Stimulated activated CD4-positive, alpha-beta T cell treated with anti-CD3 and anti-CD28 coated beads, TNF-alpha, amount 100 ng/mL, for 24 hours (primary cell): ENCODE measurements around the gene SH3BP2.

Experiments used
- DNase-seq, 3 experiments: peaks; one replicate each; pipeline ENCODE4 v3.0.0-alpha.2; 2020; ENCODE audit warnings: low read depth in 3 of 3

The SH3BP2 gene

GRCh38 chr4:2819244-2820215 is 26.6 kb downstream of the SH3BP2 start:
- DNase-seq, result no peak

DNA sequence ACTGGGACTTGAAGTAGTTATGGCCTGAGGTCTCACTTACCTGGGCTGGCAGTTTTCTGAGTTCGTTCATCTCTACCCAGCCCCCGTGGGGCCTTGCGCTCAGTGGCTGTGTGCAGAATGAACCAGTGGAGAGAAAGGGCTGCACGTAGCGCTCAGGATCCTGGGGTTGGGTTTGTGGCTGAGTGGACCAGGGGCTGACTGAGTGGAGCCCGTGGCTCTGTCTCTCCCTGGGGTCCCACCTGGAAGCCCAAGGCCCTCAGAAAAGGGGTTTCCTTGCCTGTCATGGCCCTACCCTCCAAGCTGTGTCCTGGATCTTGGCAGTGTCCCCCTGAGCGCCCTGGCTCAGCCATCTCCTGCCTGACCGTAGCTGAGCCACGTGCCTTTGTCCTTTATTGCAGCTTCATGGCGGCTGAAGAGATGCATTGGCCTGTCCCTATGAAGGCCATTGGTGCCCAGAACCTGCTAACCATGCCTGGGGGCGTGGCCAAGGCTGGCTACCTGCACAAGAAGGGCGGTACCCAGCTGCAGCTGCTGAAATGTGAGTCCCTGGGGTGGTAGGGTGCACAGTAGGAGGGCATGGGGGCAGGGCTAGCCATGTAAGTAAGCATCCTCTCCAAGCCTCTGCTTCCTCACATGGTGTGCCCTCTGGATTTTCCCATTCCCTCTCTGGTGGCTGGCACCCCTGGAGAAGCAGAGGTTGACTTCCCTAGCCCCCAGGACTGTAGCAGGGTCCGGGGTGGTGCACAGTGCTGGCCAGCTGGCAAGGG is 27.5 kb downstream of the SH3BP2 start:
- no peak for DNase-seq

GRCh38 chr4:2822461-2823300 is 29.8 kb downstream of the SH3BP2 start:
- no peak for DNase-seq

DNA sequence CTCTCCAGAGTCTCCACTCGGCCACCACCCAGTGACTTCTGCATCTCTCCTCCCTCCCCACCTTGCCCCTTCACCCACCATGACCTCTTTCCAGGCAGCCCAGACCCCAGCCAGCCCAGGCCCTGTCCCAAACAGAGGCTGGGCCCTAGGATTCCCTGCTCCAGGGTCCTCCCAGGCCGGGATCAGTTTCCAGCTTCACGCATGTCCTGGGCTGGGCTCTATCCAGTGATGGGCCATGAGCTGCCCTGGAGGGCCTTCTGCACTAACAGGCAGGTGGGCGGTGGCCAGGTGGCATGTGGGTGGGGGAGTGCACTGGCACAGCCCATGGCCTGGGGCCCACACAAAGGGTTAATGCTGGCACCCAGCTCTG is 30.4 kb downstream of the SH3BP2 start:
- DNase-seq, result no peak

DNA sequence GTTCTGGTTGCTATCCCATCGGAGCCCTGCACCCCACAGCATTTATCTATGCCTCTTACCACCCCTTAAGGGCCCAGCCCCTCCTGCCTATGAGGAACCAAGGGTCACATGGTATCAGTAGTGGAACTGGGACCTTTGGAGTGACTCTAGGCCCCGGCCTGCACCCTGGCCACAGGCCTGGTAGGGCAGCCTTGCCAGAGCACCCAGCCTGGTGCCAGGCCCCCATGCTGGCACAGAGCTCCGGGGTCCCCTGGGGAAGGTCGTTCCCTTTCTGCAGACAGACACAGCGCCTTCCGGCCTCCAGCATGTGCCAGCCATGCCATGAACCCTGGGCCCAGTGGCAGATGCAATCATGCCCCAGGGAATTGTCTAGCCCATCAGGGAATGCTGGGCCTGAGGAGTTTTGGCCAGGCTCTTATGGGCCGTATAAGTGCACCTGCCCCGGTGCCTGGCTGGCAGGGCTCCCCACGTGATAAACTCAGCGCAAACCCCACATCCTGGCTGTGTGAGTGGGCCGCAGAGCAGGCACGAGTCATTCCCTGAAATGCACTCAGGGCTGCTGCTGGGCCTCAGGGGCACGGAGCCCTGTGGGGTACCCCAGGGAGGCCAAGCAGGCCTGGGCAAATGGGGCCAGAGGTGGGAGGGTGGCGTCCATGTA is 30.9 kb downstream of the SH3BP2 start:
- no peak for DNase-seq

DNA sequence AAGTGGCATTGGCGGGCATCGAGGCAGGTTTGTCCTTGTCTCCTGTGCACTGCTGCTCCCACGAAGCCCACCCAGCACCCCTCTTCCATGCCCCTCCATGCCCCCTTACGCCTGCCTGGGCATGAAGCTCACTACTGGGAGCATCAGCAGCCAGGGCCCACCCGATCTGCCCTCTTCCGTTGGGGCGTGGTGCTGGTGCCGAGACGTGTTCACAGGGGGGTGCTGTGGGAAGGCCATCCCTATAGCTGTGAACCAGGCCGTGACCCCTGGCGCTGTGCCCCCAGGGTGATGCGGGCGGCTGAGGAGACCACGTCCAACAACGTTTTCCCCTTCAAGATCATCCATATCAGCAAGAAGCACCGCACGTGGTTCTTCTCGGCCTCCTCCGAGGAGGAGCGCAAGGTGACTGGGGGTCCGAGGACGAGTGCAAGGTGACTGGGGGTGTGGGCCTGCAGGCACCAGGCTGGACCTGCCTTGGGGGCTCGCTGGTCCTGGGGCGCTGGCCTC is 31.5 kb downstream of the SH3BP2 start:
- DNase-seq, result no peak

DNA sequence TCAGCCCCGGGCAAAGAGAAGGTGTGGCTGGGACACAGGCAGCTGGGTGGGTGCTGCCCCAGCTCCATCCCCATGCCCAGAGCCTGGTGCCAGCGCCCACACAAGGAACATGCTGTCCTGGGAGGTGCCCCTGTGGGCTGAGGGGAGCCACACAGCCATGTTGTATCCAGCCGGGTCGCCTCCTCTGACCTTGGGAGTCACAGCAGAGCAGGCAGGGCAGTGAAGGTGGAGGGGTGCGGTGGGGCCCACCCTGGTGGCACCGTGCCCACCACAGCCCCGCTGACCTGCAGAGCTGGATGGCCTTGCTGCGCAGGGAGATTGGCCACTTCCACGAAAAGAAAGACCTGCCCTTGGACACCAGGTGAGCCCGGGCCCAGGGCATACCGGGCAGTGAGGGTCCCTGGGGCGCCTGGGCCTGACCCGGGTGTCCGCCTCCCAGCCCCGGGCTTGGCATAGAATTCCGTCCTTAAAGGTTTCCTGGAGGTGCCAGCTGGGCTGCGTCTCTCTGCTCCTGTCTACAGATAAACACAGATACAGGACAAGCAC is 32.0 kb downstream of the SH3BP2 start:
- no peak for DNase-seq

DNA sequence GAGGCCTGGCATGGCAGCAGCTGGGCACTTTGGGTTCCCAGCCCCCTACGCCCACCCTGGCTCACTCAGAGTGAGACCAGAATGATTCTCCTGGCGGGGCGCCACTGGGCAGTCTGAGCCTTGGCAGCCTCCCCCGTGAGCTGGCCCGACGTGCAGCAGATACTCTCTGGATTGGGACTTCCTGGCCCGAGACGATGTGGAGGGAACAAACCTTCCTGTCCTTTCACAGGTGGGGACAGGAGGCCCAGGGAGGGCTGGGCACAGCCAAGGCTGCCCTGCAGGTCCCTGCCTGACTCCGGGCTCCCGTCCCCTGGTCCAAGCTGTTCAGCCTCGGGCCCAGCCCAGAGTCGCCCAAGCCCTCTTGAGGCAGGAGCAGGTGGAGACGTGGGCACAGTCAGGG is 32.9 kb downstream of the SH3BP2 start:
- no peak for DNase-seq

DNA sequence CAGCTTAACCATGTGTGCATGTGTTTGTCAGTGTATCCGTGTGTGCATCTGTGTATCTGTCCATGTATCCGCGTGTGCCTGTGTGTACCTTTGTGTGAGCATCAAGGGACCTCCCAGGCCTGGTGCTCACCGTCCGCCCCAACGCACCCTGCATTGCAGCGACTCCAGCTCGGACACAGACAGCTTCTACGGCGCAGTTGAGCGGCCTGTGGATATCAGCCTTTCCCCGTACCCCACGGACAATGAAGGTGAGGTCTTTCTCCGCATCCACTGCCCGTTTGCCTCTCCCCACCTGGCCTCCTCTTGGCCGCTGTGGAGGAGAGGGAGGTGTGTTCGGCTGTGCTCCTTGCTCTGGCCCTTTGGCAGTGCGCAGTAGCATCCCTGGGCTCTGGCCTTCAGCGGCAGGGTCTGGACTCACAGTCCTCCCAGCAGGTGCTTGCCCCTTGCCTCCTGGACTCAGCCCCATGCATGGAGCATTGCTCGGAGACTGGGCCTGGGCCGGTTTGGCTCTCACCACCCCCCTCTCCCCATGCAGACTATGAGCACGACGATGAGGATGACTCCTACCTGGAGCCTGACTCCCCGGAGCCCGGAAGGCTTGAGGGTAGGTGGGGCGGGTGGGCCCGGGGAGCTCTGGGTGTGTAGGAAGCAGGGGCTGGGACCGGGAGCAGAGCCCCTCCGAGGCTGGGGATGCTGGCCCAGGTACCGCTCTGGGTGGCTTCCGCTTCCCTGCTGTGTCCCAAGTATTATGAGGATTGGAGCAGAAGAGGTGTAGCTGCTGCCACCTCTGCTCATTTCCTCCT is 34.4 kb downstream of the SH3BP2 start:
- no peak for DNase-seq

GRCh38 chr4:2827874-2828751 is 35.2 kb downstream of the SH3BP2 start:
- no peak for DNase-seq

DNA sequence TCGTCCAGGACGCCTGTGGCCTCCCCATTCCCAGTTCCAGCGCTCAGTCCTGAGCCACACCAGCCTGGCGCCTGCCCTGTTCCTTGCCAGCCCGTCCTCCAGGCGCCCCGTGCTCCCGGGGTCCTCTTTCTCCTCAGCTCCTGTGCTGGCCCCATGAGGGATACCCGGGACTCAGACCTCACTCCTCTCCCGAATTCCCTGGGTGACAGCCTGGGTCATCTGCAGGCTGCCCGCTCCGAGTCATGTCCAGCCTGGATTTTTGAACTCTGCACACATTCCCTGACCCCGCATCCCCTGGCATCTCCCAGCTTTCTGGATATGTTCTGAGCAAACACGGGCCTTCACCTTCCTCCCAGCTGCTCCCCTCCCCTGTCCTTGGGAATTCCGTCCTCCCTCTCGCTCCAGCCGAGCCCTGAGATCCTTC is 35.9 kb downstream of the SH3BP2 start:
- DNase-seq, result no peak

- DNase-seq, result no peak
Measured at GRCh38 chr4:2829321-2829932, 36.5 kb downstream of the SH3BP2 start.

GRCh38 chr4:2829933-2830451 is 37.1 kb downstream of the SH3BP2 start:
- DNase-seq, result no peak

DNA sequence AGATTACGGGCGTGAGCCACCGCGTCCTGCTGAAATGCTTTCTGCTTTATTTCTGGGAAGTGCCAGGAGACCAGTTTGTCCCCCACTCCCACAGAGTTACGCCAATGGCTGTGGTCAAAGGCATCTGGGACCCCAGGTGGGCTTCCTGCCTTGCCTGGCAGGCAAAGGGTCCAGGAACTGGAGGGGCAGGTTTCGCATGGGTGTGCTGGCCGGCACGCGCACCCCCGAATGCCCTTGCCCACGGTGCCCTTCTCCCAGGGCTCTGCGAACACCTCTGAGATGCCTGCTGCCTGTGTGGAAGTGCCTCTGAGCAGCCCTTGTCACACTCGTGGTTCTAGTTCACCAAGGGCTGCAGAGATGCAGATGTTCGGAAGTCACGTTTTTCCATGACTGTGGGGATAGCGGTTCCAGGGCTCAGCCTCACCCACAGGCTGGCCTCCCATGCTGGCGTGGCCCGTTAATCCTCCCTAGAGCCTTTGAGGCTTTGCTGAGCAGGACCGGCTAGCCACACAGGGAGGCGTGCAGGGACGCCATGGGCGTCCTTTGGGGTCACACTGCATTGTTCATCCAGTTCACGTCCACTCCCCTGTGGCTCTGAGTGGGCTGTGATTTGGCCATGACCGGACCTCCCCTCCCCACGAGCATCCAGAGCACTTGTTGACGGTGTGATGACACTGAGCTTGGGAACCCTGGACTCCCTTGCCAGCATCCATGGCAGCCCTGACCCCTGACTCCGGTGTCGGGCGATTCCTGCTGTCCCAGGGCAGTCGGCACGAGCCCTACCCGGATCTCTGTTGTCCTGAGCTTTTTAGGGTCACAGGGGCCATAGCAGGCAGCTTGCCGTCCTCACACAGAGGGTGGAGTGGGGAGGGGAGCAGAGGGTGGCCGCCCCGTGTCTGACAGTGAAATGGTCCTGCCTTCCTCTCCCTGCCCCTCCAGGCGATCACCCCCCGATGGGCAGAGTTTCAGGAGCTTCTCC is 38.0 kb downstream of the SH3BP2 start:
- no peak for DNase-seq

DNA sequence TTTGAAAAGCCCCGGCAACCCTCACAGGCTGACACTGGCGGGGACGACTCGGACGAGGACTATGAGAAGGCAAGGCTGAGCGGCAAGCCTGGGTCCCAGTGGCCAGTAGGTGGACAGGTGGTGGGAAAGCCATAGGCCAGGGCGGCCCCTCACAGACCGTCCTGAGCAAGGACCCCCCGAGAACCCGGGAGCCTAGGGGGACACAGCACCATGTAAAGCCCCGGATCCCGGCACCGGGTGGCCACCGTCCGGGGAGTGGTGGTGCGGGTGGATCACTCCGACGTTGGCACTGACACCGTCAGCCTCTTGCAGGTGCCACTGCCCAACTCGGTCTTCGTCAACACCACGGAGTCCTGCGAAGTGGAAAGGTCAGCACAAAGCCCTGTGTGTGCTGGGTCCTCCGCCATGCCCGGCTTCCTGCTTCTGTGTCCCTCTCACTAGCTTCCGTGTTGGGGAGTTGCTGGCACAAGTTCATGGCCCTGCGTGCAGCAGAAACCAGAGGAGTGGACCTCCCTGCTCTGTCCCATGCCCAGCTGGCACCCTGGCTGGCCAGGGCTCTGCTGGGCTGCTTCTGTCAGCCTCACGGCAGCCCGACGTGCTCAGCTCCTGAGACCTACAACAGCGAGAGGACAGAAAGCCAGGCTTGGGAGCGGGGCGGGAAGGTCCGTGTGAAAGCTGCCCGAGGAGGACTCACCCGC is 38.9 kb downstream of the SH3BP2 start:
- DNase-seq, result no peak

DNA sequence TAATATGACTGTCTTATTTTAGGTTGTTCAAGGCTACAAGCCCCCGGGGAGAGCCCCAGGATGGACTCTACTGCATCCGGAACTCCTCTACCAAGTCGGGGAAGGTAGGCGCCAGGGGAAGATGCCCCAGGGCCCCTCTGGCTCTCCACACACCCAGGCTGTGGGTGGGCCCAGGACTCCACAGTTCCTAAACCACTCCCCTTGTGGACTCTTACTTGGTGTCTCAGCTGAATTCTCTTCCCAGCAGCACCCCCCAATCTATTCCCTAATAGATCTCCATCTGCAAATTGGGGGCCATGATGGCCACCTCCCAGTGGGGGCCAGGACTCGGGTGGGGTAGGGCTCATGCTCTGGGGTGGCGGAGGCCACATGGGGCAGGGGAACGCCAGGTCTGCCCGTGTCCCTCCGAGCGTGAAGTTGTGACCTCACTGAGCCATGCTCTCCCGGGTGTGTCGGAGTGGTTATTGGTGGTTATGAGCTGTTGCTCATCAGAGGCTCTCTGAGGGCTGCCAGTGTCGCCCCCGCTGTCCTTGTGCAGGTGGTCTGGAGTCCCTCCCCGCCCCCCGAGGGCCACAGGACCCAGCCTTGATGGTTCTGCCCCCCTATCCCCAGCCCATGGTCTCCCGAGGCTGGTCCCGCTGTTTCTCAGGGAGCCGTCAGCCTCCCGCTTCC is 39.6 kb downstream of the SH3BP2 start:
- DNase-seq, result no peak
